ENCODE data around the gene C19orf25. TPM values are rescaled to one million over a fixed set of nuclear protein-coding genes. Genes with fewer than 3 reads are reported as not detected.
A peak's percentile ranks its signal among the peaks of the same experiment; 100 is the strongest.

The C19orf25 gene
- total and polyA plus RNA-seq, 11 donors = 9.4 to 29.2 (median 16.0) TPM

- TF ChIP-seq POLR2A (IDR thresholded peaks at IDR 0.05) = no peak
- TF ChIP-seq CTCF (IDR thresholded peaks at IDR 0.05) = no peak
- Histone ChIP-seq H3K27ac (no peak overlapping the region), H3K9me3 (no peaks in the 10 kb centered on the region), H3K4me1 (peaks cover 0 to 46% (median 20%) of the 10 kb centered on the region in 12 donors), H3K4me3 (no peak overlapping the region), H3K36me3 (peaks cover 0 to 6% (median 0%) of the 10 kb centered on the region in 9 donors), H3K27me3 (peaks cover 46 to 82% (median 63%) of the 10 kb centered on the region in 9 donors)
- peak in 2 of 5 donors; percentile 29 to 72 for DNase-seq
- 4 to 9% (median 5%) methylated on average over 31 to 42 of the region's 42 CpGs for WGBS, 4 donors
- intact Hi-C loops (cut with DNase I) = loop anchor here in 1 of 10 donors (10.0 kb wide), 1 partner anchor 141 kb away; no protein-coding TSS in a partner anchor
- ATAC-seq = peak in 3 of 4 donors; percentile 29 to 55 (median 52)
These were observed 23.5 kb downstream of the C19orf25 start for GRCh38 chr19:1455336-1456120.

- Histone ChIP-seq H3K4me3 (no peak overlapping the region), H3K27me3 (peaks cover 51 to 87% (median 69%) of the 10 kb centered on the region in 9 donors), H3K4me1 (peaks cover 0 to 50% (median 20%) of the 10 kb centered on the region in 12 donors), H3K27ac (no peak overlapping the region), H3K9me3 (no peaks in the 10 kb centered on the region), H3K36me3 (peaks cover 0 to under 1% (median 0%) of the 10 kb centered on the region in 9 donors)
- DNase-seq = no peak
- ATAC-seq = no peak
- 5 to 19% (median 10%) methylated on average over 8 to 22 of the region's 22 CpGs for WGBS, 4 donors
- no peak for TF ChIP-seq CTCF (IDR thresholded peaks at IDR 0.05)
- TF ChIP-seq POLR2A (IDR thresholded peaks at IDR 0.05) = no peak
- intact Hi-C loops (cut with DNase I) = loop anchor here in 1 of 10 donors (10.0 kb wide), 1 partner anchor 140 kb away; no protein-coding TSS in a partner anchor
These were observed 24.0 kb downstream of the C19orf25 start for GRCh38 chr19:1455002-1455335.

- WGBS, 4 donors = 11 to 28% (median 17%) methylated on average over 16 to 33 of the region's 33 CpGs
- ATAC-seq = peak in 2 of 4 donors; percentile 5 to 43
- peak in 1 of 5 donors; percentile 65 for DNase-seq
- peaks cover 0 to 53% (median 20%) of the 10 kb centered on the region in 12 donors for H3K4me1 ChIP-seq
- no peak overlapping the region for H3K27ac ChIP-seq
- TF ChIP-seq CTCF (IDR thresholded peaks at IDR 0.05) = no peak
- no peak for TF ChIP-seq POLR2A (IDR thresholded peaks at IDR 0.05)
- H3K27me3 ChIP-seq = peaks cover 62 to 96% (median 81%) of the 10 kb centered on the region in 9 donors
- no peaks in the 10 kb centered on the region for H3K9me3 ChIP-seq
- H3K36me3 ChIP-seq = no peaks in the 10 kb centered on the region
- H3K4me3 ChIP-seq = no peak overlapping the region
- intact Hi-C loops (cut with DNase I) = loop anchor here in 1 of 10 donors (10.0 kb wide), 1 partner anchor 139 kb away; no protein-coding TSS in a partner anchor
These were observed 25.3 kb downstream of the C19orf25 start for GRCh38 chr19:1453525-1454364.

Data from heart left ventricle (tissue), 16 donors.